Bronchial epithelial cell (primary cell): ENCODE results near the gene GPS1. TPM values are rescaled to one million over a fixed set of nuclear protein-coding genes. Genes with fewer than 3 reads are reported as not detected.

Experiments
- DNase-seq: peaks from one replicate; pipeline ENCODE4 v3.0.0-alpha.2; 2010; ENCODE audit warnings: low read depth
- FAIRE-seq: peaks from 2 replicates; lab custom pipeline; 2011; peaks lifted over from hg19 to GRCh38; lab: Jason Lieb, UNC
- H3K27me3 ChIP-seq: 2 replicates; pipeline ENCODE4 v1.5.1; 2011; ENCODE audit warnings: low read length; ENCODE audit not compliant: control insufficient read depth, insufficient read depth
- H3K36me3 ChIP-seq: 2 replicates; pipeline ENCODE4 v1.5.1; 2011; ENCODE audit warnings: low read length; ENCODE audit not compliant: control insufficient read depth, insufficient read depth
- H3K4me3 ChIP-seq: 2 replicates; pipeline ENCODE4 v1.5.1; 2011; ENCODE audit warnings: mild to moderate bottlenecking, low read depth, low read length, control low read depth
- CTCF ChIP-seq: IDR thresholded peaks from 2 replicates; pipeline ENCODE4 v1.5.1; 2011; ENCODE audit warnings: mild to moderate bottlenecking, moderate library complexity, low read length, control low read depth, inconsistent platforms; ENCODE audit not compliant: insufficient read depth, severe bottlenecking
- total RNA-seq: library from RNA; depleted of rRNA; stranded (reverse); fragments of >200 nt; gene quantifications from 2 replicates; pipeline ENCODE4 v1.2.1, GENCODE V29; 2014

Gene GPS1
- total RNA-seq, 1 donor from 2014 or later = 117 TPM

- FAIRE-seq = no peak
- Histone ChIP-seq H3K27me3 (no peaks in the 10 kb centered on the region), H3K4me3 (peak overlapping the region; percentile 61), H3K36me3 (peaks cover 19% of the 10 kb centered on the region)
- DNase-seq = no peak
- TF ChIP-seq CTCF = no peak
Observed at GRCh38 chr17:82098939-82099763, 47.5 kb downstream of the GPS1 start.

GRCh38 chr17:82100502-82101298 is 49.0 kb downstream of the GPS1 start:
- DNase-seq (no peak), FAIRE-seq (no peak)
- Histone ChIP-seq H3K27me3 (no peaks in the 10 kb centered on the region), H3K36me3 (peaks cover 8% of the 10 kb centered on the region), H3K4me3 (no peak overlapping the region)
- TF ChIP-seq CTCF = no peak

- TF ChIP-seq CTCF = no peak
- no peaks in the 10 kb centered on the region for H3K27me3 ChIP-seq
- DNase-seq (no peak), FAIRE-seq (no peak)
- H3K36me3 ChIP-seq = peaks cover 2% of the 10 kb centered on the region
- H3K4me3 ChIP-seq = no peak overlapping the region
Observed at GRCh38 chr17:82101301-82101715, 49.6 kb downstream of the GPS1 start.

GRCh38 chr17:82101767-82102679 is 50.3 kb downstream of the GPS1 start:
- TF ChIP-seq CTCF = no peak
- Histone ChIP-seq H3K36me3 (peaks cover 1% of the 10 kb centered on the region), H3K27me3 (no peaks in the 10 kb centered on the region), H3K4me3 (no peak overlapping the region)
- DNase-seq (no peak), FAIRE-seq (no peak)

GRCh38 chr17:82103553-82104451 is 52.1 kb downstream of the GPS1 start:
- FAIRE-seq = no peak
- no peak for TF ChIP-seq CTCF
- peak; percentile 31 for DNase-seq
- peaks cover 2% of the 10 kb centered on the region for H3K36me3 ChIP-seq
- no peak overlapping the region for H3K4me3 ChIP-seq
- H3K27me3 ChIP-seq = no peaks in the 10 kb centered on the region
